GM18907 (cell line): ENCODE results near the gene RCBTB2.
"Not testable (repeated sequence)": the region's sequence is repeated elsewhere in the genome, so short reads cannot be mapped to it uniquely, and the experiment has no call there.

Experiments used
- ATAC-seq: cut with Tn5 transposase; IDR thresholded peaks from one replicate; pipeline ENCODE4 v1.9.1; 2021; ENCODE audit warnings: mild to moderate bottlenecking, moderate library complexity; ENCODE audit not compliant: unreplicated experiment

Gene RCBTB2

GRCh38 chr13:48532506-48533499 is at the start of gene RCBTB2:
Gene RCBTB2 (minus strand): TSS chr13:48533080. CDS start chr13:48521939, 11,141 bp downstream.
- ATAC-seq = peak; percentile 80

GRCh38 chr13:48582084-48582483 is 49.2 kb upstream of the RCBTB2 start:
- ATAC-seq = no peak

- ATAC-seq = no peak
Measured at GRCh38 chr13:48580896-48581295, 48.0 kb upstream of the RCBTB2 start.

GRCh38 chr13:48580185-48580803 is 47.4 kb upstream of the RCBTB2 start:
- no peak for ATAC-seq

- ATAC-seq = not testable (repeated sequence)
Measured at GRCh38 chr13:48579919-48580180, 47.0 kb upstream of the RCBTB2 start.

GRCh38 chr13:48579165-48579918 is 46.5 kb upstream of the RCBTB2 start:
- peak; percentile 79 for ATAC-seq

- ATAC-seq = peak; percentile 51
Measured at GRCh38 chr13:48578516-48579164, 45.8 kb upstream of the RCBTB2 start.

GRCh38 chr13:48576448-48577010 is 43.6 kb upstream of the RCBTB2 start:
- ATAC-seq = no peak

- no peak for ATAC-seq
Measured at GRCh38 chr13:48575031-48575430, 42.2 kb upstream of the RCBTB2 start.

- no peak for ATAC-seq
Measured at GRCh38 chr13:48574041-48574796, 41.3 kb upstream of the RCBTB2 start.

- ATAC-seq = no peak
Measured at GRCh38 chr13:48573213-48574007, 40.5 kb upstream of the RCBTB2 start.

- peak; percentile 43 for ATAC-seq
Measured at GRCh38 chr13:48571126-48571913, 38.4 kb upstream of the RCBTB2 start.

GRCh38 chr13:48570216-48570828 is 37.4 kb upstream of the RCBTB2 start:
- ATAC-seq = no peak

GRCh38 chr13:48569104-48569666 is 36.3 kb upstream of the RCBTB2 start:
- no peak for ATAC-seq

GRCh38 chr13:48568370-48569103 is 35.7 kb upstream of the RCBTB2 start:
- ATAC-seq = no peak

- no peak for ATAC-seq
Measured at GRCh38 chr13:48567515-48568369, 34.9 kb upstream of the RCBTB2 start.
